Measurements from ENCODE around the gene APLF. TPM values are rescaled to one million over a fixed set of nuclear protein-coding genes. Genes with fewer than 3 reads are reported as not detected.

APLF gene, protein sequence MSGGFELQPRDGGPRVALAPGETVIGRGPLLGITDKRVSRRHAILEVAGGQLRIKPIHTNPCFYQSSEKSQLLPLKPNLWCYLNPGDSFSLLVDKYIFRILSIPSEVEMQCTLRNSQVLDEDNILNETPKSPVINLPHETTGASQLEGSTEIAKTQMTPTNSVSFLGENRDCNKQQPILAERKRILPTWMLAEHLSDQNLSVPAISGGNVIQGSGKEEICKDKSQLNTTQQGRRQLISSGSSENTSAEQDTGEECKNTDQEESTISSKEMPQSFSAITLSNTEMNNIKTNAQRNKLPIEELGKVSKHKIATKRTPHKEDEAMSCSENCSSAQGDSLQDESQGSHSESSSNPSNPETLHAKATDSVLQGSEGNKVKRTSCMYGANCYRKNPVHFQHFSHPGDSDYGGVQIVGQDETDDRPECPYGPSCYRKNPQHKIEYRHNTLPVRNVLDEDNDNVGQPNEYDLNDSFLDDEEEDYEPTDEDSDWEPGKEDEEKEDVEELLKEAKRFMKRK
- 1 to 10 TPM; 2.3 to 4.8 (median 3.5) TPM for total RNA-seq

DNA sequence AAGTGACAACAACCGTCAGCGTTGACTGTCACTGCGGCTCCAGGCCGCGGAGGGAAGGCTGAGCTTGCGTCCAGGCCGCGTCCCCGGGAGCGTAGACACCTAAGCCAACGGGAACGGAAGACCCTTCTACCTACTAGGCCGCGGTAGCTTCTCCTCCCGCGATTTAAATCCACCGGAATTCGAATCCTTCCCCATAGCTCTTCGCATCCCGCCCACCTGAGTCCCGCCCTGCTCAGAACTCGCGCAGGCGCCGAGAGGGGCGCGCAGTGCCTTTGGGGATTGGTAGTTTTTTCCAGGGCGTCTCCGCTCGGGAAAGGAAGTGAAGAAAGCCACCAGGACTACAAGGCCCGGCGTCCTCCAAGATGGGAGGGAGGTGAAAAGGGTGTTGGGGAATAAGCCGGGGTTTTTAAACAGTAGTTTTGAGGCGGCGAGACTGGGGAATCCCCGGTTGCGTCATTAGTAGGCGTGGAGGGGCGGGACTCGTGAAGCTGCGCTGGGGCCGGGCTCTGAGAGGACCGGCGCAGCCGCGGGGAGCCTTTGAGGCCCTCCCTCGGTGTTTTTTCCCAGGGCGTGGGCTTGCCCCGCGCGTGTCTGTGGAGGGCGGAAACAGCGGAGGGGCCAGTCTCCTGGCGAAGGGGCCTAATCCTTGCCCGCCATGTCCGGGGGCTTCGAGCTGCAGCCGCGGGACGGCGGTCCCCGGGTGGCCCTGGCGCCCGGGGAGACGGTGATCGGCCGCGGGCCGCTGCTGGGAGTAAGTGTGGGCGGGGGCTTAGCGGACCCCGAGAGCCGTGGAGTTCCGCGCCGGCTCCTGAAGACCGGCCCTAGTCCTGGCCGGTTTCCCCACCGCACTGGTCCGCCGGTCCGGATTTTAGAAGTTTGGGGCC lies at the start of gene APLF, which contains the start of gene FBXO48:
Gene APLF (plus strand): TSS at position 509 of the 884 bp plus-strand sequence. CDS start 147 bp downstream, at position 656.
Gene FBXO48 (minus strand): TSS at position 218 of the 884 bp plus-strand sequence. CDS start 2,149 bp downstream, outside the sequence.
- Histone ChIP-seq H3K9me3 (no peaks in the 10 kb centered on the region), H3K4me1 (peaks cover 20 to 21% of the 10 kb centered on the region in 2 donors), H3K4me3 (peak within 1 kb of the TSS; percentile 75 to 93 (median 83)), H3K36me3 (no peaks in the 10 kb centered on the region), H3K27ac (peak within 1 kb of the TSS; percentile 80 to 89 (median 87)), H3K27me3 (no peaks in the 10 kb centered on the region)
- in situ Hi-C loops (cut with MboI; ENCODE audit: low sequenced_read_pairs in 4 of 4) (no loop called here), intact Hi-C loops (cut with DNase I; ENCODE audit: low total_unique reads) (loop anchor here (10.0 kb wide), 2 partner anchors 127 to 837 kb away; no protein-coding TSS in a partner anchor)
- DNase-seq, result peak; percentile 97 to 98
- TF ChIP-seq CTCF (IDR thresholded peaks at IDR 0.05 in 4 of 5, conservative IDR thresholded peaks at IDR 0.05 in 1 of 5), result no peak
- peak; percentile 47 to 77 for TF ChIP-seq POLR2A (IDR thresholded peaks at IDR 0.05)
- ATAC-seq, result peak; percentile 99

- in situ Hi-C loops (cut with MboI; ENCODE audit: low sequenced_read_pairs in 4 of 4), result no loop called here
- Histone ChIP-seq H3K9me3 (no peaks in the 10 kb centered on the region), H3K36me3 (no peaks in the 10 kb centered on the region), H3K27me3 (no peaks in the 10 kb centered on the region), H3K4me3 (no peak overlapping the region), H3K4me1 (no peaks in the 10 kb centered on the region), H3K27ac (no peak overlapping the region)
- DNase-seq (no peak), ATAC-seq (no peak)
- intact Hi-C loops (cut with DNase I; ENCODE audit: low total_unique reads), result no loop called here
- TF ChIP-seq CTCF (IDR thresholded peaks at IDR 0.05 in 4 of 5, conservative IDR thresholded peaks at IDR 0.05 in 1 of 5) (no peak), POLR2A (IDR thresholded peaks at IDR 0.05) (no peak)
Measured at GRCh38 chr2:68417926-68418325, 49.5 kb upstream of the APLF start.

GRCh38 chr2:68418419-68418818 lies 49.0 kb upstream of the APLF start:
- H3K4me1 ChIP-seq, result no peaks in the 10 kb centered on the region
- TF ChIP-seq CTCF (IDR thresholded peaks at IDR 0.05 in 4 of 5, conservative IDR thresholded peaks at IDR 0.05 in 1 of 5) (no peak), POLR2A (IDR thresholded peaks at IDR 0.05) (no peak)
- H3K27me3 ChIP-seq, result no peaks in the 10 kb centered on the region
- in situ Hi-C loops (cut with MboI; ENCODE audit: low sequenced_read_pairs in 4 of 4), result no loop called here
- ATAC-seq, result no peak
- no peak overlapping the region for H3K4me3 ChIP-seq
- no peaks in the 10 kb centered on the region for H3K9me3 ChIP-seq
- DNase-seq, result no peak
- no peaks in the 10 kb centered on the region for H3K36me3 ChIP-seq
- intact Hi-C loops (cut with DNase I; ENCODE audit: low total_unique reads), result no loop called here
- no peak overlapping the region for H3K27ac ChIP-seq

GRCh38 chr2:68418855-68419254 lies 48.5 kb upstream of the APLF start:
- ATAC-seq (no peak), DNase-seq (no peak)
- Histone ChIP-seq H3K27me3 (no peaks in the 10 kb centered on the region), H3K36me3 (no peaks in the 10 kb centered on the region), H3K27ac (no peak overlapping the region), H3K9me3 (no peaks in the 10 kb centered on the region), H3K4me1 (no peaks in the 10 kb centered on the region), H3K4me3 (no peak overlapping the region)
- TF ChIP-seq CTCF (IDR thresholded peaks at IDR 0.05 in 4 of 5, conservative IDR thresholded peaks at IDR 0.05 in 1 of 5) (no peak), POLR2A (IDR thresholded peaks at IDR 0.05) (no peak)
- intact Hi-C loops (cut with DNase I; ENCODE audit: low total_unique reads), result no loop called here
- in situ Hi-C loops (cut with MboI; ENCODE audit: low sequenced_read_pairs in 4 of 4), result no loop called here

All from gastrocnemius medialis (tissue), 4 donors.